Fibroblast of mammary gland (primary cell): ENCODE measurements around the gene SIT1.

Source experiments
- DNase-seq: peaks from one replicate; pipeline ENCODE4 v3.0.0-alpha.2; 2010; ENCODE audit warnings: low read depth
- H3K4me3 ChIP-seq: 2 replicates; pipeline ENCODE4 v1.5.1; 2011; ENCODE audit warnings: low read depth, mild to moderate bottlenecking, low read length, moderate library complexity; ENCODE audit not compliant: control insufficient read depth
- TF ChIP-seq, protein P1 (sequence below): conservative IDR thresholded peaks from 2 replicates; pipeline ENCODE4 v1.5.1; 2011; ENCODE audit warnings: low read depth, low read length, inconsistent platforms; ENCODE audit not compliant: control insufficient read depth, insufficient read depth

SIT1 gene, protein sequence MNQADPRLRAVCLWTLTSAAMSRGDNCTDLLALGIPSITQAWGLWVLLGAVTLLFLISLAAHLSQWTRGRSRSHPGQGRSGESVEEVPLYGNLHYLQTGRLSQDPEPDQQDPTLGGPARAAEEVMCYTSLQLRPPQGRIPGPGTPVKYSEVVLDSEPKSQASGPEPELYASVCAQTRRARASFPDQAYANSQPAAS

DNA sequence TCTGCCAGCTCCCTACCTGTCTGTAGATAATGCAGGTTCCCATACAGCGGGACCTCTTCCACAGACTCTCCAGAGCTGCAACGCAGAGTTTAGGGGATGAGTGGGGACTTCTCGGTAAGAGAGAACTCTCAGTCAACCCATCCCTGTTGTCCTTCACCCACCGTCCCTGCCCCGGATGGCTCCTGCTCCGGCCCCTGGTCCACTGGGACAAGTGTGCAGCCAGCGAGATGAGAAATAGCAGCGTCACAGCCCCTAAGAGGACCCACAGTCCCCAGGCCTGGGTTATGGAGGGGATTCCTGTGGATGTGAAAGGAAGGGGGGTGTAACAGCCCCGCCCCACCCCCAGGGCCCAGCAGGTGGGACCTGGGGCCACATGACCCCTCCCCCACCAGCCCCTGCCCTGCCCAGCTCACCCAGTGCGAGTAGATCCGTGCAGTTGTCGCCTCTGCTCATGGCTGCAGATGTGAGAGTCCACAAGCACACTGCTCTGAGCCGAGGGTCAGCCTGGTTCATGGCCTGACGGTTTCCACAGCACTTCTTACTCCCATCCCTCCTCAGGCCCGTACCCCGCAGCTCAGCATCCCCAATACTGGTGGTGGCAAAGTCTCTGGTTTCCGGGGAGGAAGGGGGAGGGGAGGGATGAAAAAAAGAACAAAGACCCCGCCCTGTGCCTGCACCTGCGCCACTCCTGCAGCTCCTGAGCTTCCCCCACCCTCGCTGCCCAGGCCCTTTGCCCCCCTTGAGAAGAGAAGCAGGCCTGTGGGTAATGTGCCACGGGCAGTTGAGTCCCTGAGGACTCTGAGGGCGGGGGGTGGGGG is at the start of gene SIT1:
Gene SIT1, minus strand, starts transcription at position 591 of the 818 bp plus-strand sequence. Its CDS starts 78 bp downstream, at position 513.
- TF ChIP-seq, protein P1, sequence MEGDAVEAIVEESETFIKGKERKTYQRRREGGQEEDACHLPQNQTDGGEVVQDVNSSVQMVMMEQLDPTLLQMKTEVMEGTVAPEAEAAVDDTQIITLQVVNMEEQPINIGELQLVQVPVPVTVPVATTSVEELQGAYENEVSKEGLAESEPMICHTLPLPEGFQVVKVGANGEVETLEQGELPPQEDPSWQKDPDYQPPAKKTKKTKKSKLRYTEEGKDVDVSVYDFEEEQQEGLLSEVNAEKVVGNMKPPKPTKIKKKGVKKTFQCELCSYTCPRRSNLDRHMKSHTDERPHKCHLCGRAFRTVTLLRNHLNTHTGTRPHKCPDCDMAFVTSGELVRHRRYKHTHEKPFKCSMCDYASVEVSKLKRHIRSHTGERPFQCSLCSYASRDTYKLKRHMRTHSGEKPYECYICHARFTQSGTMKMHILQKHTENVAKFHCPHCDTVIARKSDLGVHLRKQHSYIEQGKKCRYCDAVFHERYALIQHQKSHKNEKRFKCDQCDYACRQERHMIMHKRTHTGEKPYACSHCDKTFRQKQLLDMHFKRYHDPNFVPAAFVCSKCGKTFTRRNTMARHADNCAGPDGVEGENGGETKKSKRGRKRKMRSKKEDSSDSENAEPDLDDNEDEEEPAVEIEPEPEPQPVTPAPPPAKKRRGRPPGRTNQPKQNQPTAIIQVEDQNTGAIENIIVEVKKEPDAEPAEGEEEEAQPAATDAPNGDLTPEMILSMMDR, result no peak
- no peak within 1 kb of the TSS for H3K4me3 ChIP-seq
- DNase-seq, result no peak

DNA sequence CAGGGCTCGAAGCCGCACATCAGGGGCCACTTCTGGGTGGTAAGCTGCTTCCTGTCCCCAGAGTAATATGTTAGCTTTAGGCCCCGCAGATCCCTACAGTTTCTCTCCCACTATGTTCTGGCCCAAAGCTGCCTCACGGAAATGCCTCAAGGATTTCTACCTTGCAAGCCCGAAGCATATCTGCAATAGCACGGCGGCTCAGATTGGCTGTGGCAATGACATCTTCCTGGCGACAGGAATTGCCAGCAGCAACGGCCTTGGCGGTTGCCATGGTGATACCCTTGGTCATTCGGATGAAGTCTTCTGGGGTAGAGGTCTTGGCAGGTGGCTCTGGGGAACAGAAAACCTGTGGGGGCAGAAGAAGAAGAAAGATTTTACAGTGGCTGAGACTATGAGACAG is 49.3 kb upstream of the SIT1 start:
- TF ChIP-seq, protein P1, result no peak
- no peak for DNase-seq
- H3K4me3 ChIP-seq, result no peak overlapping the region

DNA sequence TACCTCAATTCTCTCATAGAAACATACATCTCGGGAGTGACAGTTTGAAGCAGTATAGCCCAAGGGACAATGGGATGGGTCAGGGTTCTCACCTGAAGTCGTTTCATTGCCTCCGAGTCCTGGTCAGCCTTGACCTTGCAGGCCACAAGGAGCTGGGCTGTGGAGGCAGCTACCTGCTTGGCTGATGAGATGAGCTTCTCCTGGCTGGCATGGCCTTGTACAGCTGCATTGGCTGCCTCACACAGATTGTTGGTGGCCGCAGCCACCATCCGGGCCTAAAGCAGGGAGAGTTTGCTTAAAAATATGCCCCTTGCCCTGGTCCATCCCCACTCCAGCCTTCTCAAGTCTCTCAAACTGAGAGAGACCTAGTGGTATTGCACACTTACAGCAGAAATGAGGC is 47.5 kb upstream of the SIT1 start:
- TF ChIP-seq, protein P1, result no peak
- no peak overlapping the region for H3K4me3 ChIP-seq
- no peak for DNase-seq

DNA sequence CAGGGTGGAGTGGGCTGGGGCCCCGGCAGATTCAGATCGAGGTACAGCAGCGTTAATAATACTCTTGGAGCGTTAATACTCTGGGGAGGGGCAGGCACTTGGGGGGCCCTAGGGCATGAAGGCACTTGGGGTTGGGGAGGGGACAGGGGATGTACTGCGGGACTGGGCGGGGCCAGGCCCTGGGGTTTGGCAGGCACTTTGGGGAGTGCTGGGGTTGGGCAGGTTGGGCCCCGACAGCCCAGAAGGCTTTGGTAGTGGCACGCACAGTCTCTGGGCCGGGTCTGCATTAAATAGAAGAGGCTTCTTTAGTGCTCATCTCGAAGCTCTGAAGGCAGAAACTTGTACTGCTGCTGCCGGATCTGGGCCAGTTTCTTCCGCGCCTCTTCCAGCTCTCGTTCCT is 46.8 kb upstream of the SIT1 start:
- DNase-seq, result no peak
- TF ChIP-seq, protein P1, result no peak
- no peak overlapping the region for H3K4me3 ChIP-seq

DNA sequence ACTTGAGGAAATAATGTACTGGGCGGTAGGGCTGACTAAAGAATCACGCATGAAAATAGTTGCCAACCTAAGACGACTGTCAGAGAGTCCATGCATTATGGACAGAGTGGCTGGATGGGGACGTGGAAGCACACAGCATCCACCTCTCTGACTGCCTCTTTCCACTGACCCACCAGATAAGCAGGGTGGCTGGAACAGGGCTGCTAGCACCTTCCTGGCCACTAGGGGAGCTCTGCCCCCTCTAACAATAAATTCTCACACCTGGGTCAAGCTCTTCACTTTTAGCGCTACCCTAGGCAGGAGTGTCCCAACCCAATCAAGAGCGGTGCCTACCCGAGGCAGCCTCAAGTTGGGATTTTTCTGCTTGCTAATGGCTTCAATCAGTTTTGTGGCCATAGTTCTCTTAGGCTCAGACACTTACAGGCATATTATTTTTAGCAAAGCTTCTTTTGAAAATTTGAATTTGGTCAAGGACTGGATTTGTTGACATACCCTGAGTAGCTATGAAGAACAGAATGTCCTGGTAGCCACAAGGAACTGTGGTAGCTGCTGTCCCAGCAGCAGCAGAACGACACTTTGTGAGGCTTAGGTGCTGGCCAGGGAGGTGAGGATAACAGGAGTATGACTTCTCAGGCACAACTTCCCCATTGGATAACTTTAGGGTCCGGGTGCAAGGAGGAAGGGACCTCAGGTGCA is 45.9 kb upstream of the SIT1 start:
- H3K4me3 ChIP-seq, result no peak overlapping the region
- TF ChIP-seq, protein P1, result peak; percentile 86
- DNase-seq, result peak; percentile 53

DNA sequence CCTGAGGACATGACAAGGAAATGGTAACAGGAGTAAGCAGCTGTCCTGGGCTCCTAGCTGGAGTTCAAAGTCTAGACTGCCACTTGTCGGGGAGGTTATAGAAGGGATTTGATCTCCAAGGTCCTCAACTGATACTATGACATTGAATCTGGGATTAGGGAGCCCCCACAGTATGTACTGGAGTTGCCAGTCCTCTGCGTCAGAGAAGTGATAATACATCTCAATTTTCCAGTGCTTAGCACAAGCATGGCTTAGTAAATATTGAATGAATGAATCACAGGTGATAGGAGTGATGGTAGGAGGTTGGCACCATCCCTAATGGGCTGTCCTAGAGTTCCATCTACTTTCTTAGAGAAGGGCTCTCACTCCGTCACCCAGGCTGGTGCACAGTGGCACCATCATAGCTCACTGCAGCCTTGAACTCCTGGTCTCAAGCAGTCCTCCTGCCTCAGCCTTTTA is 45.2 kb upstream of the SIT1 start:
- TF ChIP-seq, protein P1, result no peak
- no peak overlapping the region for H3K4me3 ChIP-seq
- DNase-seq, result no peak
